Ishikawa (cell line): Measurements from ENCODE around the gene TPX2.

Source experiments
- CEBPB ChIP-seq: IDR thresholded peaks from 2 replicates; pipeline ENCODE4 v1.6.1; 2012
- CREB1 ChIP-seq: IDR thresholded peaks from 2 replicates; pipeline ENCODE4 v1.6.1; 2012; ENCODE audit warnings: low read depth
- EGR1 ChIP-seq: IDR thresholded peaks from 2 replicates; pipeline ENCODE4 v1.6.1; 2012
- EP300 ChIP-seq: IDR thresholded peaks from 2 replicates; pipeline ENCODE4 v1.6.1; 2012; ENCODE audit warnings: borderline replicate concordance
- FOXM1 ChIP-seq: IDR thresholded peaks from 2 replicates; pipeline ENCODE4 v1.6.1; 2012; ENCODE audit warnings: low read depth, borderline replicate concordance
- NFIC ChIP-seq: IDR thresholded peaks from 2 replicates; pipeline ENCODE4 v1.6.1; 2012
- RAD21 ChIP-seq: IDR thresholded peaks from 2 replicates; pipeline ENCODE4 v1.6.1; 2012; ENCODE audit warnings: low read depth
- TAF1 ChIP-seq: IDR thresholded peaks from 2 replicates; pipeline ENCODE4 v1.6.1; 2012; ENCODE audit warnings: low read depth, mild to moderate bottlenecking
- TCF12 ChIP-seq: IDR thresholded peaks from 2 replicates; pipeline ENCODE4 v1.6.1; 2012; ENCODE audit warnings: low read depth
- TEAD4 ChIP-seq: IDR thresholded peaks from 2 replicates; pipeline ENCODE4 v1.6.1; 2012
- YY1 ChIP-seq: IDR thresholded peaks from 2 replicates; pipeline ENCODE4 v1.6.1; 2012; ENCODE audit warnings: low read depth
- ZBTB7A ChIP-seq: IDR thresholded peaks from 2 replicates; pipeline ENCODE4 v1.6.1; 2012; ENCODE audit warnings: low read depth
- TF ChIP-seq, protein P1 (sequence below): IDR thresholded peaks from 2 replicates; pipeline ENCODE4 v1.6.1; 2012
- TF ChIP-seq, protein P2 (sequence below): IDR thresholded peaks from 2 replicates; pipeline ENCODE4 v1.6.1; 2012; ENCODE audit warnings: low read depth, mild to moderate bottlenecking
- TF ChIP-seq, protein P3 (sequence below): IDR thresholded peaks from 2 replicates; pipeline ENCODE4 v1.6.1; 2012

Gene TPX2

DNA sequence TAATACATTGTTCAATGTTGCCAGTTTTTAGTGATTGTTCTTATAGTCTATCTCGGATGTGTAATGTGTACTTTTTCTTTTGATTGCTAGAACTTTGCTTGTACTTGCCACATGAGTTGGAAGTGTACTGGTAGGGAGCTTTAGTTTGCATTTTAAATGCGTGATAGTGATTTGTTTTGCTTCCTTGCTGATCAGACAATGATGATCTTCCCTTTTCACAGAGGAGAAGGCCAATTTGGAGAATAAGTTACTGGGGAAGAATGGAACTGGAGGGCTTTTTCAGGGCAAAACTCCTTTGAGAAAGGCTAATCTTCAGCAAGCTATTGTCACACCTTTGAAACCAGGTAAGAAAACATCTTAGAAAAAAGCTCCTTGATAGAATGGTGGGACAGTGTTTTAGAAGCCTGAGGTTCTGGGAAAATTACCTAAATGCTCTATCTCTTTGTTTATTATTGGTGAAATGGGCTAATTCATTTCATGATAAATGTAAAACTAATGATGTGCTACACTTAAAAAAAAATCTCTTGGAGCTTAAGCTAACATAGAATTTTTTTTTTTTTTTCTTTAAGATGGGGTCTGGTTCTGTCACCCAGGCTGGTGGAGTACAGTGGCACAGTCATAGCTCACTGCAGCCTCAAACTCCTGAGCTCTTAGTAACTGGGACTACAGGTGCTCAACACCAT, 20.9 kb downstream of the TPX2 start:
- TF ChIP-seq TCF12 (no peak), YY1 (no peak), ZBTB7A (no peak), RAD21 (no peak), EGR1 (no peak), CEBPB (no peak), FOXM1 (no peak), EP300 (no peak), CREB1 (no peak), TEAD4 (no peak), TAF1 (no peak), NFIC (no peak)
- TF ChIP-seq, protein P1, sequence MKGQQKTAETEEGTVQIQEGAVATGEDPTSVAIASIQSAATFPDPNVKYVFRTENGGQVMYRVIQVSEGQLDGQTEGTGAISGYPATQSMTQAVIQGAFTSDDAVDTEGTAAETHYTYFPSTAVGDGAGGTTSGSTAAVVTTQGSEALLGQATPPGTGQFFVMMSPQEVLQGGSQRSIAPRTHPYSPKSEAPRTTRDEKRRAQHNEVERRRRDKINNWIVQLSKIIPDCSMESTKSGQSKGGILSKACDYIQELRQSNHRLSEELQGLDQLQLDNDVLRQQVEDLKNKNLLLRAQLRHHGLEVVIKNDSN, result no peak
- TF ChIP-seq, protein P2, sequence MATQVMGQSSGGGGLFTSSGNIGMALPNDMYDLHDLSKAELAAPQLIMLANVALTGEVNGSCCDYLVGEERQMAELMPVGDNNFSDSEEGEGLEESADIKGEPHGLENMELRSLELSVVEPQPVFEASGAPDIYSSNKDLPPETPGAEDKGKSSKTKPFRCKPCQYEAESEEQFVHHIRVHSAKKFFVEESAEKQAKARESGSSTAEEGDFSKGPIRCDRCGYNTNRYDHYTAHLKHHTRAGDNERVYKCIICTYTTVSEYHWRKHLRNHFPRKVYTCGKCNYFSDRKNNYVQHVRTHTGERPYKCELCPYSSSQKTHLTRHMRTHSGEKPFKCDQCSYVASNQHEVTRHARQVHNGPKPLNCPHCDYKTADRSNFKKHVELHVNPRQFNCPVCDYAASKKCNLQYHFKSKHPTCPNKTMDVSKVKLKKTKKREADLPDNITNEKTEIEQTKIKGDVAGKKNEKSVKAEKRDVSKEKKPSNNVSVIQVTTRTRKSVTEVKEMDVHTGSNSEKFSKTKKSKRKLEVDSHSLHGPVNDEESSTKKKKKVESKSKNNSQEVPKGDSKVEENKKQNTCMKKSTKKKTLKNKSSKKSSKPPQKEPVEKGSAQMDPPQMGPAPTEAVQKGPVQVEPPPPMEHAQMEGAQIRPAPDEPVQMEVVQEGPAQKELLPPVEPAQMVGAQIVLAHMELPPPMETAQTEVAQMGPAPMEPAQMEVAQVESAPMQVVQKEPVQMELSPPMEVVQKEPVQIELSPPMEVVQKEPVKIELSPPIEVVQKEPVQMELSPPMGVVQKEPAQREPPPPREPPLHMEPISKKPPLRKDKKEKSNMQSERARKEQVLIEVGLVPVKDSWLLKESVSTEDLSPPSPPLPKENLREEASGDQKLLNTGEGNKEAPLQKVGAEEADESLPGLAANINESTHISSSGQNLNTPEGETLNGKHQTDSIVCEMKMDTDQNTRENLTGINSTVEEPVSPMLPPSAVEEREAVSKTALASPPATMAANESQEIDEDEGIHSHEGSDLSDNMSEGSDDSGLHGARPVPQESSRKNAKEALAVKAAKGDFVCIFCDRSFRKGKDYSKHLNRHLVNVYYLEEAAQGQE, result no peak
- TF ChIP-seq, protein P3, sequence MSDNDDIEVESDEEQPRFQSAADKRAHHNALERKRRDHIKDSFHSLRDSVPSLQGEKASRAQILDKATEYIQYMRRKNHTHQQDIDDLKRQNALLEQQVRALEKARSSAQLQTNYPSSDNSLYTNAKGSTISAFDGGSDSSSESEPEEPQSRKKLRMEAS, result no peak

DNA sequence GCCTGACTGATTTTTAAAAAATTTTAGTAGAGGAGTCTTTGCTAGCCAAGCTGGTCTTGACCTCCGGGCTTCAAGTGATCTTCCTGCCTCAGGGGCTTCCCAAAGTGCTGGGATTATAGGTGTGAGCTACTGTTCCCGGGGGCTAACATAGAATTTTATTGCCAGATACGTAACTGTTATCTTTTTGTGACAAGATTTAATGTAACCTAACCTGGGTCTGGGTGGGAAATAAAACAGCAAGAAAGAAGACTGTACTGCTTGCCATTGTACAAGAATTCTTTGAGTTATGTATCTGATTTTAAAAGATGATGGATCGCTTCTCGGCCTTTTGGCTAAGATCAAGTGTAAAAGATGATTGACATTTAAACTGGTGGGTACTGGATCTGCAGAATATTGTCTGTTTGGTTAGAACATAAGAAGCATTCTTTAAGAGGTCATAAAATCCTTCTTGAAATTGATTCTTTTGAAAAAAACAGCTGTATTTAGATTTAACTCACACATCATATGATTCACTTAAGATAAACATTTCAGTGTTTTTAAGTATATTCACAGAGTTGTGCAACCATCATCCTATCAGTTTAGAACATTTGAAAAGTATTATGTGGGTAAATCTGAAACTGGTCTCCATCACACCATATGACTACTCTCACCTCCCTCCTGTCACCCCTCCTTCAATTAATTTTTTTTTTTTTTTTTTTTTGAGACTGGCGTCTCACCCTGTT, 21.6 kb downstream of the TPX2 start:
- no peak for TF ChIP-seq EP300
- TF ChIP-seq TCF12, result no peak
- no peak for TF ChIP-seq TAF1
- TF ChIP-seq, protein P3, result no peak
- TF ChIP-seq NFIC, result no peak
- TF ChIP-seq ZBTB7A, result no peak
- TF ChIP-seq, protein P2, result no peak
- no peak for TF ChIP-seq FOXM1
- no peak for TF ChIP-seq RAD21
- TF ChIP-seq CREB1, result no peak
- no peak for TF ChIP-seq YY1
- TF ChIP-seq TEAD4, result no peak
- TF ChIP-seq, protein P1, result no peak
- no peak for TF ChIP-seq CEBPB
- no peak for TF ChIP-seq EGR1

DNA sequence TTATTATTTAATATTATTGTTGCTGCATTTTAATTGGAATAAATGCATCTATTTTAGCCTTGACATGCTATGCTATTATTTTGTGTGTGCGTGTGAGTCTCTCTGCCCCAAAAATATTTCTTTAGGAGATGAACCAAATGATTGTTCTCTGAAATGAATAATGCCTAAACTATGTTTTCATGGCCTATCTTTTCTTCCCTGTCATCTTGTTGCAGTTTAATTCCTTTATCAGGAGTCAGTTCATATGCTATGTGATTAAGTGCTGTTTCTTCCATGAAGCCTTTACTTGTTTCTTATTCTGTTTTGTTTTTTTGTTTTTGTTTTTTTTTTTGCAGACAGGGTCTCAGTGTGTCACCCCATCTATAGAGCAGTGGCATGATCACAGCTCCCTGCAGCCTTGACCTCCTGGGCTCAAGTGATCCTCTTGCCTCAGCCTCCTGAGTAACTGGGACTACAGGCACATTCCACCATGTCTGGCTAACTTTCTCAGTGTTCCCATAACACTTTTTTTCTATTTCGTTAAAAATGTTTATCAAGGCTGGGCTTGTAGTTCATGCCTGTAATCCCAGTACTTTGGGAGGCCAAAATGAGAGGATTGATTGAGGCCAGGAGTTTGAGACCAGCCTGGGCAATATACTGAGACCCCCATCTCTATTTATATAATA, 25.7 kb downstream of the TPX2 start:
- TF ChIP-seq, protein P1, result no peak
- TF ChIP-seq CEBPB (no peak), CREB1 (no peak), NFIC (no peak), ZBTB7A (no peak), EGR1 (no peak), RAD21 (no peak)

DNA sequence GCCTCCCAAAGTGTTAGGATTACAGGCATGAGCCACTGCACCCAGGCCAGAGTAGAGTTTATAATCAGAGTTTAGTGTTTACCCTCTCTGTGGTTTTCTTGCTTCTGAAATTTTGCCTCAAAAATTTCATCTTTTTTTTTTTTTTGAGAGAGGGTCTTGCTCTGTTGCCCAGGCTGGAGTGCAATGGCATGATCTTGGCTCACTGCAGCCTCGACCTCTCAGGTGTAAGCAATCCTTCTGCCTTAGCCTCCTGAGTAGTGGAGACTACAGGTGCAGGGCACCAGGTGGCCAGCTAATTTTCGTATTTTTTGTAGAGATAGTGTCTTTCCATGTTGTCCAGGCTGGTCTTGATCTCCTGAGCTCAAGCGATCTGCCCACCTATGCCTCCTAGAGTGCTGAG, 28.7 kb downstream of the TPX2 start:
- no peak for TF ChIP-seq CEBPB
- no peak for TF ChIP-seq TAF1
- TF ChIP-seq YY1, result no peak
- no peak for TF ChIP-seq FOXM1
- TF ChIP-seq, protein P1, result no peak
- no peak for TF ChIP-seq NFIC
- no peak for TF ChIP-seq TEAD4
- TF ChIP-seq ZBTB7A, result no peak
- TF ChIP-seq, protein P3, result no peak
